ENCODE measurements around the gene ITGA1. TPM values are rescaled to one million over a fixed set of nuclear protein-coding genes. Genes with fewer than 3 reads are reported as not detected.

The ITGA1 gene
- total RNA-seq, 4 donors from 2014 or later = 228 to 302 (median 235) TPM

- Histone ChIP-seq H3K27ac (replicated peaks in 1 of 4) (no peak overlapping the region), H3K4me3 (no peak overlapping the region), H3K27me3 (no peaks in the 10 kb centered on the region), H3K9me3 (no peaks in the 10 kb centered on the region), H3K4me1 (peaks cover 6 to 40% (median 28%) of the 10 kb centered on the region in 4 donors), H3K36me3 (no peaks in the 10 kb centered on the region)
- intact Hi-C loops (cut with DNase I) = no loop called here
- no peak for TF ChIP-seq CTCF (IDR thresholded peaks at IDR 0.05)
- TF ChIP-seq POLR2AphosphoS5 (IDR thresholded peaks at IDR 0.05) = no peak
- no peak for TF ChIP-seq EP300 (IDR thresholded peaks at IDR 0.05)
- TF ChIP-seq POLR2A (IDR thresholded peaks at IDR 0.05; ENCODE audit: low read depth) = no peak
- DNase-seq (ENCODE audit: extremely low spot score) = no peak
- 100% methylated on average over 1 of the region's 1 CpG for WGBS
Measured at GRCh38 chr5:52994266-52994665, 206.6 kb downstream of the ITGA1 start.

GRCh38 chr5:52995095-52995494 is 207.4 kb downstream of the ITGA1 start:
- Histone ChIP-seq H3K9me3 (no peaks in the 10 kb centered on the region), H3K36me3 (no peaks in the 10 kb centered on the region), H3K4me1 (peaks cover 2 to 32% (median 22%) of the 10 kb centered on the region in 4 donors), H3K4me3 (no peak overlapping the region), H3K27me3 (no peaks in the 10 kb centered on the region), H3K27ac (replicated peaks in 1 of 4) (no peak overlapping the region)
- intact Hi-C loops (cut with DNase I) = no loop called here
- WGBS = 94% methylated on average over 1 of the region's 1 CpG
- DNase-seq (ENCODE audit: extremely low spot score) = no peak
- no peak for TF ChIP-seq POLR2AphosphoS5 (IDR thresholded peaks at IDR 0.05)
- TF ChIP-seq POLR2A (IDR thresholded peaks at IDR 0.05; ENCODE audit: low read depth) = no peak
- no peak for TF ChIP-seq CTCF (IDR thresholded peaks at IDR 0.05)
- no peak for TF ChIP-seq EP300 (IDR thresholded peaks at IDR 0.05)

- no peaks in the 10 kb centered on the region for H3K36me3 ChIP-seq
- WGBS = 98% methylated on average over 1 of the region's 1 CpG
- H3K4me1 ChIP-seq = peaks cover 0 to 23% (median 14%) of the 10 kb centered on the region in 4 donors
- intact Hi-C loops (cut with DNase I) = no loop called here
- no peak for TF ChIP-seq EP300 (IDR thresholded peaks at IDR 0.05)
- no peak for TF ChIP-seq POLR2AphosphoS5 (IDR thresholded peaks at IDR 0.05)
- TF ChIP-seq POLR2A (IDR thresholded peaks at IDR 0.05; ENCODE audit: low read depth) = no peak
- TF ChIP-seq CTCF (IDR thresholded peaks at IDR 0.05) = no peak
- no peak overlapping the region for H3K4me3 ChIP-seq
- H3K27me3 ChIP-seq = no peaks in the 10 kb centered on the region
- no peak for DNase-seq (ENCODE audit: extremely low spot score)
- no peak overlapping the region for H3K27ac ChIP-seq (replicated peaks in 1 of 4)
- no peaks in the 10 kb centered on the region for H3K9me3 ChIP-seq
Measured at GRCh38 chr5:52995914-52996313, 208.2 kb downstream of the ITGA1 start.

- H3K4me1 ChIP-seq = peaks cover 0 to 21% (median 14%) of the 10 kb centered on the region in 4 donors
- no peak overlapping the region for H3K27ac ChIP-seq (replicated peaks in 1 of 4)
- intact Hi-C loops (cut with DNase I) = no loop called here
- TF ChIP-seq POLR2AphosphoS5 (IDR thresholded peaks at IDR 0.05) (no peak), POLR2A (IDR thresholded peaks at IDR 0.05; ENCODE audit: low read depth) (no peak), EP300 (IDR thresholded peaks at IDR 0.05) (no peak), CTCF (IDR thresholded peaks at IDR 0.05) (no peak)
- no peak for DNase-seq (ENCODE audit: extremely low spot score)
- H3K9me3 ChIP-seq = no peaks in the 10 kb centered on the region
- H3K36me3 ChIP-seq = no peaks in the 10 kb centered on the region
- 44% methylated on average over 1 of the region's 1 CpG for WGBS
- no peaks in the 10 kb centered on the region for H3K27me3 ChIP-seq
- no peak overlapping the region for H3K4me3 ChIP-seq
Measured at GRCh38 chr5:52996979-52997378, 209.3 kb downstream of the ITGA1 start.

- H3K9me3 ChIP-seq = no peaks in the 10 kb centered on the region
- H3K36me3 ChIP-seq = no peaks in the 10 kb centered on the region
- 67% methylated on average over 6 of the region's 6 CpGs for WGBS
- DNase-seq (ENCODE audit: extremely low spot score) = no peak
- no peak overlapping the region for H3K27ac ChIP-seq (replicated peaks in 1 of 4)
- TF ChIP-seq EP300 (IDR thresholded peaks at IDR 0.05) (no peak), POLR2A (IDR thresholded peaks at IDR 0.05; ENCODE audit: low read depth) (no peak), CTCF (IDR thresholded peaks at IDR 0.05) (no peak), POLR2AphosphoS5 (IDR thresholded peaks at IDR 0.05) (no peak)
- peaks cover 0 to 21% (median 14%) of the 10 kb centered on the region in 4 donors for H3K4me1 ChIP-seq
- intact Hi-C loops (cut with DNase I) = no loop called here
- no peaks in the 10 kb centered on the region for H3K27me3 ChIP-seq
- no peak overlapping the region for H3K4me3 ChIP-seq
Measured at GRCh38 chr5:52997424-52997823, 209.7 kb downstream of the ITGA1 start.
